H9 (cell line): Measurements from ENCODE around the gene CDH23. TPM values are rescaled to one million over a fixed set of nuclear protein-coding genes. Genes with fewer than 3 reads are reported as not detected.

Source experiments
- DNase-seq: peaks from one replicate; pipeline ENCODE4 v3.0.0-alpha.2; 2017
- H2AFZ ChIP-seq: one replicate; pipeline ENCODE4 v1.6.1; 2013; ENCODE audit warnings: mild to moderate bottlenecking, low read length, control low read depth, moderate library complexity
- H2AK5ac ChIP-seq: 2 replicates; pipeline ENCODE4 v1.6.1; 2013; ENCODE audit warnings: low read length, control low read depth, mixed read lengths; ENCODE audit not compliant: insufficient read length
- H2BK120ac ChIP-seq: one replicate; pipeline ENCODE4 v1.6.1; 2013; ENCODE audit warnings: low read depth, mild to moderate bottlenecking, low read length, control low read depth, inconsistent platforms; ENCODE audit not compliant: poor library complexity, severe bottlenecking
- H2BK12ac ChIP-seq: 2 replicates; pipeline ENCODE4 v1.6.1; 2013; ENCODE audit warnings: low read length, control low read depth, mixed read lengths, low read depth; ENCODE audit not compliant: insufficient read length
- H2BK15ac ChIP-seq: 2 replicates; pipeline ENCODE4 v1.6.1; 2013; ENCODE audit warnings: low read depth, low read length, control low read depth
- H2BK20ac ChIP-seq: one replicate; pipeline ENCODE4 v1.6.1; 2013; ENCODE audit warnings: low read depth, mild to moderate bottlenecking, low read length, control low read depth, inconsistent platforms; ENCODE audit not compliant: poor library complexity, severe bottlenecking
- H2BK5ac ChIP-seq: 2 replicates; pipeline ENCODE4 v1.6.1; 2013; ENCODE audit warnings: low read length, control low read depth, mixed read lengths; ENCODE audit not compliant: insufficient read length
- H3K14ac ChIP-seq: 2 replicates; pipeline ENCODE4 v1.6.1; 2013; ENCODE audit warnings: low read length, control low read depth; ENCODE audit not compliant: insufficient read depth
- H3K18ac ChIP-seq: 2 replicates; pipeline ENCODE4 v1.6.1; 2013; ENCODE audit warnings: low read depth, mild to moderate bottlenecking, mixed read lengths, low read length, control low read depth; ENCODE audit not compliant: insufficient read length
- H3K23ac ChIP-seq: 2 replicates; pipeline ENCODE4 v1.6.1; 2013; ENCODE audit warnings: low read length, control low read depth, mixed read lengths, low read depth; ENCODE audit not compliant: insufficient read length
- H3K23me2 ChIP-seq: 2 replicates; pipeline ENCODE4 v1.6.1; 2013; ENCODE audit warnings: low read depth, mild to moderate bottlenecking, mixed read lengths, low read length, control low read depth; ENCODE audit not compliant: insufficient read length, poor library complexity, severe bottlenecking
- H3K27ac ChIP-seq: 2 replicates; pipeline ENCODE4 v1.5.1; 2013; ENCODE audit warnings: low read length, control low read depth, mixed read lengths, low read depth; ENCODE audit not compliant: insufficient read length
- H3K27me3 ChIP-seq: 2 replicates; pipeline ENCODE4 v1.6.1; 2013; ENCODE audit warnings: low read length, control low read depth, inconsistent platforms; ENCODE audit not compliant: insufficient read depth
- H3K4ac ChIP-seq: 2 replicates; pipeline ENCODE4 v1.6.1; 2013; ENCODE audit warnings: low read depth, mild to moderate bottlenecking, control low read depth, inconsistent platforms, low read length, moderate library complexity
- H3K4me1 ChIP-seq: 2 replicates; pipeline ENCODE4 v1.6.1; 2013; ENCODE audit warnings: low read length, control low read depth, inconsistent platforms; ENCODE audit not compliant: insufficient read depth
- H3K4me2 ChIP-seq: 2 replicates; pipeline ENCODE4 v1.6.1; 2013; ENCODE audit warnings: low read length, control low read depth, mixed read lengths; ENCODE audit not compliant: insufficient read length, insufficient read depth
- H3K56ac ChIP-seq: 2 replicates; pipeline ENCODE4 v1.6.1; 2013; ENCODE audit warnings: low read depth, mild to moderate bottlenecking, mixed read lengths, low read length, control low read depth; ENCODE audit not compliant: insufficient read length
- H3K79me1 ChIP-seq: 2 replicates; pipeline ENCODE4 v1.6.1; 2013; ENCODE audit warnings: low read depth, mild to moderate bottlenecking, moderate library complexity, low read length, control low read depth, inconsistent platforms; ENCODE audit not compliant: insufficient read depth, poor library complexity, severe bottlenecking
- H3K79me2 ChIP-seq: 2 replicates; pipeline ENCODE4 v1.6.1; 2013; ENCODE audit warnings: low read length, control low read depth, inconsistent platforms; ENCODE audit not compliant: insufficient read depth
- H3K9ac ChIP-seq: 2 replicates; pipeline ENCODE4 v1.6.1; 2013; ENCODE audit warnings: low read length, control low read depth, mixed read lengths; ENCODE audit not compliant: insufficient read length; ENCODE audit errors: extremely low read depth
- H3K9me3 ChIP-seq: one replicate; pipeline ENCODE4 v1.6.1; 2013; ENCODE audit warnings: low read depth, low read length, inconsistent platforms; ENCODE audit not compliant: control insufficient read depth
- H3T11ph ChIP-seq: one replicate; pipeline ENCODE4 v1.6.1; 2013; ENCODE audit warnings: mild to moderate bottlenecking, low read length, control low read depth, inconsistent platforms
- H4K20me1 ChIP-seq: one replicate; pipeline ENCODE4 v1.6.1; 2013; ENCODE audit not compliant: control insufficient read depth, insufficient read length, insufficient read depth
- H4K5ac ChIP-seq: 2 replicates; pipeline ENCODE4 v1.6.1; 2013; ENCODE audit warnings: low read depth, mild to moderate bottlenecking, mixed read lengths, low read length, control low read depth; ENCODE audit not compliant: insufficient read length
- H4K8ac ChIP-seq: replicated peaks from 2 replicates; pipeline ENCODE4 v1.6.1; 2013; ENCODE audit warnings: low read length, control low read depth, mixed read lengths, low read depth; ENCODE audit not compliant: insufficient read length
- H4K91ac ChIP-seq: 2 replicates; pipeline ENCODE4 v1.6.1; 2013; ENCODE audit warnings: low read depth, mild to moderate bottlenecking, moderate library complexity, mixed read lengths, low read length, control low read depth; ENCODE audit not compliant: insufficient read length
- H3K27ac Mint-ChIP-seq, 3 experiments: 2 replicates in 2 of 3; 3 replicates in 1 of 3; pipeline ENCODE4 v1.8.0; 2020 to 2021; ENCODE audit warnings: mixed read lengths in 3 of 3, mild to moderate bottlenecking in 1 of 3, moderate library complexity in 1 of 3
- H3K27me3 Mint-ChIP-seq: 2 replicates; pipeline ENCODE4 v1.8.0; 2021; ENCODE audit warnings: low read depth, mild to moderate bottlenecking, moderate library complexity, mixed read lengths
- H3K36me3 Mint-ChIP-seq, 3 experiments: 2 replicates in 2 of 3; 3 replicates in 1 of 3; pipeline ENCODE4 v1.8.0; 2020 to 2021; ENCODE audit warnings: low read depth in 3 of 3, mixed read lengths in 3 of 3; ENCODE audit not compliant: insufficient read depth in 1 of 3
- H3K4me1 Mint-ChIP-seq, 2 experiments: 2 replicates each; pipeline ENCODE4 v1.8.0; 2020; ENCODE audit warnings: mixed read lengths in 2 of 2
- H3K4me3 Mint-ChIP-seq, 2 experiments: 2 replicates in 1 of 2; 3 replicates in 1 of 2; pipeline ENCODE4 v1.8.0; 2020 to 2021; ENCODE audit warnings: mild to moderate bottlenecking in 2 of 2, mixed read lengths in 2 of 2, moderate library complexity in 1 of 2
- H3K9me3 Mint-ChIP-seq, 2 experiments: 2 replicates in 1 of 2; 3 replicates in 1 of 2; pipeline ENCODE4 v1.8.0; 2020; ENCODE audit warnings: mild to moderate bottlenecking in 2 of 2, mixed read lengths in 2 of 2, moderate library complexity in 1 of 2
- WGBS: extraction: QIAGEN DNeasy Blood & Tissue Kit; methylation state at CpG from one replicate; pipeline ENCODE4 v1.1.7; 2013; ENCODE audit warnings: missing lambda C conversion rate, low lambda C conversion rate, mixed read lengths; ENCODE audit not compliant: insufficient read length; ENCODE audit errors: extremely low coverage; 5-methylcytosine and 5-hydroxymethylcytosine counted together
- total RNA-seq: library from RNA; stranded (reverse); gene quantifications from 2 replicates; pipeline ENCODE4 v1.2.1, GENCODE V29; 2021
- TF ChIP-seq, protein P1 (sequence below): fragments of 200-600 bp; sonication (generic); conservative IDR thresholded peaks from 3 replicates; pipeline ENCODE4 v1.8.0; 2021; ENCODE audit warnings: antibody characterized with exemption, mild to moderate bottlenecking

Gene CDH23
- total RNA-seq, 1 experiment from 2014 or later, result 2.1 TPM

DNA sequence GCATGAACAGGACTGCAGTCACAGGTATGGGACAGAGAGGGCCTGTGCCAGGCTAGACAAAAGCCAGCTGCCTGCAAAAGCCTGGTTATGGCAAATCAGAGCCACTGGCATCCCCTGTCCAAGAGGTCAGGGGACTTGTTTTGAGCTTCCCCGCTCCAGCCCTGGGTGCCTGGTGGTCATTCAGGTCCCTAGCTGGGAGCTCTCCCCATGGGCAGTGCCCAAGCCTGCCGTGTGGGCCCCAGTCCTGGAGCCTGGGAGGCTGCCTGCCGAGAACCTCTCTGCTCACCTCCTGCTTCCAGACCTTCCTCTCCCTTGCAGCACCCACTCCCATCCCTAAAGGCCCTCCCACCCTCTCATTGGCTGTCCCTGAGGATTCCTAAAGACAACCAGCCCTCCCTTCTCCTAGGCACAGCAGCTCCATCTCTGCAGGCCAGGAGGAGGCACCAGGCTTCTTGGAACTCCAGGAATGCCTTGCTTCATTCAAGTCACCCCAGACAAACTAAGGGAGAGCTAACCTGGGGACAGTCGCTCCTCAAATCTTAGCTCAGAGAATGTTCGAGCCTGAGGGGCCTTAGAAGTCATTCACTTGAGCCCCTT is 172.3 kb downstream of the CDH23 start:
- peak; percentile 53 for DNase-seq
- no peaks in the 10 kb centered on the region for H3K9me3 ChIP-seq
- no peak overlapping the region for H4K5ac ChIP-seq
- no peak overlapping the region for H2BK120ac ChIP-seq
- peaks cover 5% of the 10 kb centered on the region; the same call in 1 of the 2 replicates for H3K4me1 ChIP-seq
- H4K91ac ChIP-seq, result no peak overlapping the region
- H2BK15ac ChIP-seq, result no peak overlapping the region
- H3K56ac ChIP-seq, result no peak overlapping the region
- no peaks in the 10 kb centered on the region for H3K23me2 ChIP-seq
- H2BK20ac ChIP-seq, result no peak overlapping the region
- no peaks in the 10 kb centered on the region for H3K79me2 ChIP-seq
- Mint-ChIP-seq H3K4me1 (peaks cover 12 to 22% of the 10 kb centered on the region in 2 experiments), H3K9me3 (no peaks in the 10 kb centered on the region), H3K27ac (0 out of 7 replicates have a peak overlapping the region, but pooled peaks of 1 of the 3 experiments have one; percentile 40), H3K27me3 (no peaks in the 10 kb centered on the region; the same call in 1 of the 2 replicates), H3K36me3 (no peaks in the 10 kb centered on the region), H3K4me3 (no peak overlapping the region)
- no peak overlapping the region for H3K18ac ChIP-seq
- no peak overlapping the region for H2AK5ac ChIP-seq
- peaks cover 4% of the 10 kb centered on the region for H4K20me1 ChIP-seq
- WGBS, result no CpG with 5 or more reads among the region's 5 CpGs
- no peak overlapping the region for H3K4me2 ChIP-seq
- H2BK12ac ChIP-seq, result no peak overlapping the region
- TF ChIP-seq, protein P1, sequence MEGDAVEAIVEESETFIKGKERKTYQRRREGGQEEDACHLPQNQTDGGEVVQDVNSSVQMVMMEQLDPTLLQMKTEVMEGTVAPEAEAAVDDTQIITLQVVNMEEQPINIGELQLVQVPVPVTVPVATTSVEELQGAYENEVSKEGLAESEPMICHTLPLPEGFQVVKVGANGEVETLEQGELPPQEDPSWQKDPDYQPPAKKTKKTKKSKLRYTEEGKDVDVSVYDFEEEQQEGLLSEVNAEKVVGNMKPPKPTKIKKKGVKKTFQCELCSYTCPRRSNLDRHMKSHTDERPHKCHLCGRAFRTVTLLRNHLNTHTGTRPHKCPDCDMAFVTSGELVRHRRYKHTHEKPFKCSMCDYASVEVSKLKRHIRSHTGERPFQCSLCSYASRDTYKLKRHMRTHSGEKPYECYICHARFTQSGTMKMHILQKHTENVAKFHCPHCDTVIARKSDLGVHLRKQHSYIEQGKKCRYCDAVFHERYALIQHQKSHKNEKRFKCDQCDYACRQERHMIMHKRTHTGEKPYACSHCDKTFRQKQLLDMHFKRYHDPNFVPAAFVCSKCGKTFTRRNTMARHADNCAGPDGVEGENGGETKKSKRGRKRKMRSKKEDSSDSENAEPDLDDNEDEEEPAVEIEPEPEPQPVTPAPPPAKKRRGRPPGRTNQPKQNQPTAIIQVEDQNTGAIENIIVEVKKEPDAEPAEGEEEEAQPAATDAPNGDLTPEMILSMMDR, result no peak
- H3K9ac ChIP-seq, result no peak overlapping the region
- no peaks in the 10 kb centered on the region for H3K27me3 ChIP-seq
- no peak overlapping the region for H3K27ac ChIP-seq
- H3K23ac ChIP-seq, result no peak overlapping the region
- no peak overlapping the region for H3K14ac ChIP-seq
- no peak overlapping the region for H2AFZ ChIP-seq
- no peak overlapping the region for H3K4ac ChIP-seq
- no peak overlapping the region for H2BK5ac ChIP-seq
- H4K8ac ChIP-seq, result no peak overlapping the region
- H3K79me1 ChIP-seq, result no peaks in the 10 kb centered on the region
- H3T11ph ChIP-seq, result no peak overlapping the region
